ENCODE measurements around the gene TSC22D3.

Gene TSC22D3

DNA sequence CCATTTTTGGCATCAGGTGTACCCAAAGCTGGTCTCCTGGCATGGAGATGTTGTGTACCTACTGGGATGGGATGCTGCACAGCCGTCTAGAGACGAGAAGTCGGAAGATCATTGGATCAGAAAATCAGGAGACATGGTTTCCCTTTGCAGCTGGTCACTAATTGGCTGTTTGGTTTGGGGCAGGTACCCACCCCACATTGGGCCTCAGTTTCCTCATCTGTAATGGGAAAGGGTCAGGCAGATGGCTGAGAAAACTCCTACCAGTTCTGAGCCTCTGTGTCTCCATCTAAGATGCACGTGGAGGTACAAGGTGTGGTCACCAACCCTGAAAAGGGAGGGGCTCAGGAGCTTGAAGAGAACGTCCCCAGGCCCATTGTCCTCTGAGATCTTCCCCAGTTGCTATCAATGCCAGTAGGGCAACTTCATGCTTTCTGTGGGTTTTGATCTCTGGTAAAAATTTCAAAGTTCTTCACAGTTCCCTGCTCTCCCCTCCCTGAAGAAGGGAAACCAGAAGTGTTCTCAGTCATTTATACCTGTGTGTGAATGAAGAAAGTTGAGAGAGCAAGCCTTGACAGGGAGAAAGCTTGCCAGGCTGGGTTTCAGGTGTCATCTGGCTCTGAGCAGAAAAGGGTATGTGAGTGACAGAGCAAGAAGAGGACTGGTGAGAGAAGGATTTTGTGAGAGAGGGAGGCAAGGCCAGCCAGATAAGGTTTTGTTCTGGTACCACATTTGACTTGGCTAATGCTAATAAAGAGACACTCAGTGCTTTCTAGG lies 15.1 kb downstream of the TSC22D3 start:
- DNase-seq (ENCODE audit: low spot score), result no peak

DNA sequence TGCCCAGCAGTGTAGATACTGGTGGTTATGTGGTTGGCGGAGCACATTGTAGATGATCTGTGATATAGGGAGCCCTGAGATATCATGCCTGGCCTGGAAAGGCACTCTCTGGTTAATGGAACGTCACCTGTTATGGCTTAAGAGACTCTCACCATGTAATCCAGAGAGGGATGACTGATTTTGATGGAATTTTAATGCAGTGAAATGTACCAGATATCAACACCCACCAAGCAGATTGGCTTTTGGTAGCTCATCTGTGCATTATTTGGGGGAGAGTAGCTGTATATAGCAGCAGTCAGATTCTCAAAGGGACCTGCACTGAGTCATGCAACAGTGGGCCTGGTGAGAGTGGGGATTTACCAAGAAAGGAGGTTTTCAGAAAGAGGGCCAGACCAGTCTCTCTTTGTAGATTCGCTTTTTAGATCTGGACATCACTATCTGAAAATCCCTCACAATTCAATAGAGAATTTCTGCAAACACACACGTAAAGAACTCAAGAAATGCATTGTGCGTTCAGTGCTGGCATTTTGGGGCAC lies 17.3 kb downstream of the TSC22D3 start:
- no peak for DNase-seq (ENCODE audit: low spot score)

DNA sequence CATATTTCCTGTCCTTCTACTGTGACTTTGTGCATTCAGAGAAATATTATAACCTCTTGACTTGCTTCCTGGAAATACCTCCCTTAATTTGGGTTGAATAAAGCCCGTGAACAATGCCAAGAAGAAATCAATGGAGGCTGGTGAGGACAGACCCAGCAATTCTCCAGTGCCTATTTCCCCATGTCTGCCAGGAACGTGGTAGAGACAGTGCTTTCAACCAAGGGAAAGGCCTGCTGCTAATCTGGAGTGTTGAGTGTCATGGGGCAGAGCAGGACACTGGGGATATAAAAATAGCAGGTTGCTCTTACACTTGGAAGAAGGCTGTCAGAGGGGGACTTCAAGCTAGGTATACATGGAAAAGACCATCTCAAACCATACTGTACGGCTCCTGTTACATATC lies 19.9 kb downstream of the TSC22D3 start:
- no peak for DNase-seq (ENCODE audit: low spot score)

DNA sequence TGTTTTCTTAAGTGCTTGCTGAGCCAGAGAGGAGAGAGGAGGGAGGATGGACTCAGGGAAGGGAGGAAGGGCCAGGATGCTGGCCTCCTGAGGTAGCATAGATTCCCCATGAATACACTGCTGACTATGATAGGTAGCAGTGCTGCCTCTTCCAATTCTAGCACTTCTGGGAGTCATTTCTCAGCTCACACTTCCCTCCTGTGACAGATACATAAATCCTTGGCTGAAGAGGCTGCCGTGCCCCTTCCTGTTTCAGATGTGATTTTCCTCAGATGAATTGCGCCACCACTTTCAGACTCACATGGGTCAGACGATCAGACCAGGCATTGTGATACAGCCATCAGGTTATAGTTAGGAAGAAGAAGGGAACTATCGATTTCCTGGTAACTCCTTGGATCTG lies 22.4 kb downstream of the TSC22D3 start:
- no peak for DNase-seq (ENCODE audit: low spot score)

DNA sequence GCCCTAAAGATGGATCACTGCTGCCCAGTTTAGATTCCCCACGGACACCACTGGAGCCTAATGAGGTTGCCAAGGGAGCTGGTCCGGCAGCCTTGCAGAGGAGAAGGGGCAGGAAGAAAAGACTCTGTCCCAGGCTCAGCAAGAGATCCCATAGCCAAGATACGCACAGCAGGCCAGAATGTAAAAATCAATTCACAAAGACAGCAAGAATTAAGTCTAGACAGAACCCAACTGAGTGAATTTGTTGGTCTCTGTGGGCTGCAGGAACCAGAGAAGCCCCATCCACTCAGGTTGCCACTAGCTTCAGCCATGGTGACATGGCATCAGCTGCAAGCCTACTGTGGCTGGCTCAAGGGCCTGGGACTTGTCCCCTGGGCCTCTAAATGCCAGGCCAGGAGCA lies 22.9 kb downstream of the TSC22D3 start:
- no peak for DNase-seq (ENCODE audit: low spot score)

DNA sequence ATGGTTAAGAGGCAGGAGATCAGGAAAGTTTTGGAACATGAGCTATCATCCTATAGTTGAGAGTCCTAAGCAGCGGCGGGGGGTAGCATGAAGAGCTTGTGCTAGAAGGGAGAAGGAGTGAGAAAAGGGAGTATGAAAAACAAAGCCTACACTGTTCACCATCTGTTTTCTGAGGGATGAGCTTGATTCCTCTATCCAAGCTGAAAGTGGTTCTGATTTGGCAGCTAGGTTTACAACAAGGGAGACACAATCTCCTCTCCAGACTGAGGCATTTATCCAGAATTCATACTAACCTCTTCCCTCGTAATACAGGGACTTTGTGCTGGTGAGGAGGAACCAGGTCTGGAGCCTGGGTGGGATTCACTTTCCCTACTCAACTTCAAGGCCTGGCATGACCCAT lies 23.5 kb downstream of the TSC22D3 start:
- DNase-seq (ENCODE audit: low spot score), result no peak

DNA sequence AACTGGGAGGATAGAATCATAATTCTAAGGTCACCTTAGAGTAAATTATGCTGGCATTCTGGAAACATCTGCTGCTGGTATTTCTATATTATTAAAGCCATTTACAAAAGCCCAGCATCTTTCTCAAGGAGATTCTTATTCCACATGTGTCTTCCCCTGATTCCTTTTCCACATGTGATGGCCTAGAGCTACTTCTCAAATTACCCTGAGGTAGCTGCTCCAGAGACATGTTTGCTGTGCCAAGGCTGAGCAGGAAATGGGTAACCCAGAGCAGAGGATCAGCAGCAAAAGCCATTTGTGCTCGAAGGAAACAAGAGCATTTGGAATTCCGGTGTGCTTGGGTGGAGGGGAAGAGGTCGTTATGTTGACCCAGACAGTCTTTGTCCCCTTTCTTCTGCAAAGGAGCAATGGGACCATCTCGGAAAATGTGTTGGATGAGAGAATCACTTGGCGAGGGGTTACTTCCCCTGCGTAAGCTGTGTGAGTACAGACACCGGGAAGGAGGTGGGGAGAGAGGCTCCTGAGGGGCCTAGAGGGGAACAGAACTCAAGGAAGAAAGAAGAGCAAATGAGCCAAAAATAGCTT lies 24.6 kb downstream of the TSC22D3 start:
- no peak for DNase-seq (ENCODE audit: low spot score)

DNA sequence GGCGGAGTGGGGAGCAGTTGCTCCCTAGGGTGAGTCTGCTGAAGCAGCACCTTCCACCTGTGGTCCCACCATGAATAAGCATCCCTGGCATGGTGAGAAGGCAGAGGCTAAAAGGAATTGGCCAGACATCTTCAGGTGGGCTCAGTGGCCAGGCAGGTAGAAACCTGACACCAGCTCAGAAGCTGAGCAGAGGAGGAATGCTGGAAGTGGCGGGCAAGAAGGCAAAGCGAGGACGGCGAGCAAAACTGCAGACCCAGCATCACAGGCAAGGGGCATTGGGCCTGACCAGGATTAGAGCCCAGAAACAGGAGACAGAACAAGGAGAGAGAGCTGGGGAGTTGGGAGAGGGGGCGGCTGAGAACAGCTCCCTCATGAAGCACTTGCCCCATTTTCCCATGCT lies 25.3 kb downstream of the TSC22D3 start:
- DNase-seq (ENCODE audit: low spot score), result no peak

DNA sequence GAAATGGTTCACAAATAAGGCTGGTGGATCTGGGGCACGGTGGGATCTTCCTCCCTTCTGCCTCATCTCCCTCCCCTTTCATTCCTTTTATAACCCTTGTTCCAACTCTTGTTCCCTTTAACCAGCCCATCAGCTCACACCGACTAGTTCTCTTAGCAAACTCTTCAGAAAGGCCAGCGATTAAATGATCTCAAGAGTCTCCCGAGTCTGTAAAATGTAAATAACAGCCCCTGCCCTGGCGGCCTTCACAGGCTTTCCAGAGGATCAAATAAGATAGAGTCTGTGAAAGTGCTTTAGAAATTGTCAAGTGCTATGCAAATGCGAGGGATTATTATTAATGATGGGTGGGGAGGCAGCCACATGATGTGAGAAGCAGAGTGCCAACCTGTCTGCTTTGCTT lies 27.1 kb downstream of the TSC22D3 start:
- DNase-seq (ENCODE audit: low spot score), result no peak

DNA sequence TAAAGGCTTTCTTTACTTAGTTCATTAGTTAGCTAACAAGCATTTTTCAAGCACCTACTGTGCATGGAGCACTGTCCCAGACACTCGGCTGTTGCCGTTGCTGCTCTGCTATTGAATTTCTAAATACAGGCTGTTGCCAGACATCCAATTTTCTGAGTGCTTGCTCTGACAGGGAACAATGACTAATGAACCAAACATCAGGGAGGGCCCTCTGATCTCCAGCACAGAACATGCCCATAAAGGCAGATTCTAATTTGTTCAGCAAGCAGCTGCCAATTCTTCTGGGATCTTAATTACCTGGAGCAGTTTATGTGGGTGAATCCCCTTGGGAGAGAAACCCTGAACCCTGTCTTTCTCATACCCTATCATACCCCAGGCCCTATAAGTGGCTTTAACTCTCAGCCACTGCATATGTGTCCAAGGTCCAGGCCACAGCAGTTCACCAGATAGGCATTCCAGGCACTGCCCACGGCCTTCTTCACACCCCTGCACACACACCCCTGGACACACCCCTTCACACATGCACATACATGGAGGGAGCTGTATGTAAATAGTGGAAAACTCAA lies 27.9 kb downstream of the TSC22D3 start:
- peak; percentile 71 for DNase-seq (ENCODE audit: low spot score)

DNA sequence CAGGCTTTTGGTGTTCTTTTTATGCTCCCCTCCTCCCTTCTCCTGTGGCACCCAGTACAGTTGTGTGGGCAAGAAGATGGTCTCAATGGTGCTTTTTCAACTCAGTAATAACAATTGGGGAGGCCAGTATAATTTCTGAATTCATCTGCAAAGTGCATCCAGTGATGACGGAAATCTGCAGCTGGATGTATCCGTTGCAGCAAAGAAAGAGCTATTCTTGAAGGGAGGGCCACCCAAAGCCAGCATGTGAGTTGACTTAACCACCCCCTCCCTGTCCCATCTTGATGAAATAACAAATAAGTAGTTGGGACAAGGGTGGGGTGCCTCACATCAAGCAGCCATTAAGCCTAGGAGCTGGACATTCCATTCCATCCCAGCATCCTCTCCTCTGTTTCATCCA lies 30.7 kb downstream of the TSC22D3 start:
- DNase-seq (ENCODE audit: low spot score), result no peak

DNA sequence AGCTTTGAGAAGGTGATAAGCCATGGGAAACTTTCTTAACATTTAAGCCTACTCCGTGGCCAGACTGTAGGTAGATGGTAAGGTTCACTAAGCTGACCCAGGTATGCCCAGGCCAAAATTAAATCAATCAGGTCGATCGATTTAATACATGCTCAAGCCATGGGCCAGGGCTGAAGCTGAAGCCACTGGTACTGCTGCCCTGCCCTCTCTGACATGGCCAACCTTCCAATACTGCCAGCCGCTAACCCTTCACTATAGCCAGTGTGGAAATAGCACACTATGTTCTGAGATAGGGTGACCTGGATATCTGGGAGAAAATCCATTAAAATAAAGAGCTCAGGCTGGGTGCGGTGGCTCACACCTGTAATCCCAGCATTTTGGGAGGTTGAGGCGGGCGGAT lies 31.6 kb downstream of the TSC22D3 start:
- no peak for DNase-seq (ENCODE audit: low spot score)

DNA sequence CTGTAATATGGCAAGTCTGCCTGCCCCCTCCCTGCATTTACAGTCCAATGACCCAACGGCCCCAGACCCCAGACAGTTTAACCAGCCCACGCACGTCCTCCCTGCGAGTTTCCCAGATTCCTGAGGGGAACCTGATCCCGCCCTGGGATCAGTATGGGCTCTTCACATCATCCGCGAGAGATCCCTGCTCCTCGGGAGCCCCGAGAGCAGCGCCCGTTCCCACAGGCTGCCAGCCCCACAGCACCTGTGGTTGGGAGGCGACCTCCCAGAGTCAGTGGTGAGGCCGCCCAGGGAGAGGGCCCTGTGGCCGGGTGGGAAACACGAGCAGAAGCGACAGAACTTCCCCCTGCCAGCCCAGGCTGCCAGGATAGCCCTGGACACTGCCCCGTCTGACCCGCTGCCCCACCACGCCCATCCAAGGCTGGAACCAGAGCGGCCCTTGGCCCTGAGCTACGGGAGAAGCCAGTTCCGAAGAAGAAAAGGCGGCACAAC lies 32.8 kb downstream of the TSC22D3 start:
- no peak for DNase-seq (ENCODE audit: low spot score)

DNA sequence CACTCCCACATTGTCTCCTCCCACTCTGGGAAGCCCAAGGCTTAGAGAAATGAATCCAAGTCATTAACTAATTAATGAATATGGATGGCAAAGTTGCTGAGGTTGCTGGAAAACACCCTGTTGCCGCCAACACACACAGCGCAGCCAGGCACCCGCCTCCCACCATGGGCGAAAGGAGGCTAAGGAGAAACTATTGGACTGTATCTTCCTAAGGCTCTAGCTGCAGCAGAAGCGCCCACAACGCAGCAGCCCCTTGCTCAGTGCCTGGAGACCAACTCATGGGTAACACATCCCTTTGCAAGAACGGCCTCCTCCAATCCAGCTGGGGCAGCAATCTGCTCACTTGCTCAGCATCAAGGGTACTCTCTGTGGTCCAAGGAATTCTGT lies 34.2 kb downstream of the TSC22D3 start:
- no peak for DNase-seq (ENCODE audit: low spot score)

DNA sequence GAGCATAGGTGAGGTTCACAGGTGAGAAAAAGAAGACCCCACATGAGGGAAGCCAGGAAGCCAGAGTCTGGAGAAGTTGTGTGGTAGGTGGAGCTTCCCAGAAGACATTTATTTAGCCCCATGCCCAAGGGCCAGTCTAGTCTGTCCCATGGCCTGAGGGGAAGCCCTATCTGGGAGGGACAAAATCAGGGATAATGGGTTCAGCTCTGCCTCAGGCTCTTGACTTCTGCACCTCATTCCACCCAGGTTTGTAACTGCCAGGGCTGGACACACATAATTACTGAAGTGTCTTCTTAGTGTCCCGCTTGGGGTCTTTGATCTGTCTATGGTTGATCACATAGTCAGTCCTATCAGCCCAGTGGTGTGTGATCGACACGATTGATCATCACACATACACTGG lies 36.0 kb downstream of the TSC22D3 start:
- DNase-seq (ENCODE audit: low spot score), result no peak

DNA sequence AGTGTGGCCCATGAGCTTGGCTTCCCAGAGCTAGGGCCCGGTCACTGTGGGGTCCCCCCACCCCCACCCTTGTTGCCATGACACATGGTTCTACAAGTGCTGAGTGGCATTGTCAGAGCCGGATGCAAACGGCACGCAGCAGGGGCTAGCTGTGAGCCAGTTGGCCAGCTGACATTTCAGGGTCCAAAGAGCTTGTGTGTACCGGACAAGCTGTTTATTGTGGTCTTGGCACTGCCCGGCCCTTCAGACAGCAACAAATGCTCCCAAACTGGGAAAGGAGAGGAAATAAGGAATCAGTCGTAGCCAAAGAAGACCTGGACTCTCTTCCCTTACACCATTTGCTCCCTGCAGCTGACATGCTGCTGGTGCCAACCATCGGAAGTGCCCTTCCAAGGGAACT lies 36.8 kb downstream of the TSC22D3 start:
- no peak for DNase-seq (ENCODE audit: low spot score)

DNA sequence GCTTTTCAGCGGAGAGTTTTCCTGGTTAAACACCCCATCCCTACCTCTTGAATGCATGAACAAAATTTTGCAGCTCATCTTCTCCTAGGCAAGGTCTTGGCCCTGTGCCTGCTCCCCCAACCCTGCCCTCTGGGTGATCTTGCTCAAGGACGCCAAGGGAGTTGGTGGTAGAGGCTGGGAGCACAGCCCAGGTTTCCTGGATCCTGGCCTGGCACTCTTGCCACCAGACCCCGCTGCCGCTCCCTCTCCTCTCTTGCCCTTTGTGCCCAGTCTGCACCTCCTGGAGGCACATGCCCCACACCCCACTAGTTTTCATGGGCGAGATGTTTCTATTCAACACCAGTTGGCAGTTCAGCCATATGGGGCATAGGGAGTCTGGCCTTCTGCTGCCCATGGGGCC lies 37.3 kb downstream of the TSC22D3 start:
- no peak for DNase-seq (ENCODE audit: low spot score)

DNA sequence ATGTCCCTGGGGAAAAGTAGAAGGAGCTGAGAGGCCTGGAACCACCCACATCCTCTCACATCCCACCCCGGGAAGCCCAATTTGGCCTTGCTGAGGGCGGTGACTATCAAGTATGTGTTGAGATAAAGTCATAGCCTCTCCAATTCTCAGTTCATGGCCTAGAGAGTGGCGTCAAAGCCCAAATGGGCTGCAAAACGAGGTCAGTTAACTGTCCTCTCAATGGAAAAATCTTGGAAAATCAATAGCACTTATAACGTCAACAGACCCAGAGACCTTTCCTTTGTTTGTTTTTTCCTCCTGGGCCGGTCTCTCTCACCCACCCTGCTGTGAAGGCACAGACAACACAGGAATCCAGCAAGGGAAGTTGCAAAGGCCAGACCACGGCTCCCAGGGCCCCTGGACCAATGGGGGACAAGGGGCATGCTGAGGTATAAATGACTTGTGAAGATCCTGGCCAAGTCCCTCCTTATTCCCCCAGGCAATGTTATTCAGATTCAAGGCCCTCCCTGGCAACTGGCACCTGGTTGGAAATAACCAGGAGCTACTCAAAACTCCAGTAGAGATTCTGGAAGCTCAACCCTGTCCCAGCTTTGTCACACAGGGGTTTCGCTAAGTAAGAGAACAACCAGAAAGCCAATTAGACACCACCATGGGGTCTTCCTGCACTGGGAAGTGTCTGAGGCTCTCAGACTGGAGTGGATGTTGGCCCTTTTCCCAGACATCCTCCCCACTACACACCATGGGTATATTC lies 38.6 kb downstream of the TSC22D3 start:
- DNase-seq (ENCODE audit: low spot score), result no peak

DNA sequence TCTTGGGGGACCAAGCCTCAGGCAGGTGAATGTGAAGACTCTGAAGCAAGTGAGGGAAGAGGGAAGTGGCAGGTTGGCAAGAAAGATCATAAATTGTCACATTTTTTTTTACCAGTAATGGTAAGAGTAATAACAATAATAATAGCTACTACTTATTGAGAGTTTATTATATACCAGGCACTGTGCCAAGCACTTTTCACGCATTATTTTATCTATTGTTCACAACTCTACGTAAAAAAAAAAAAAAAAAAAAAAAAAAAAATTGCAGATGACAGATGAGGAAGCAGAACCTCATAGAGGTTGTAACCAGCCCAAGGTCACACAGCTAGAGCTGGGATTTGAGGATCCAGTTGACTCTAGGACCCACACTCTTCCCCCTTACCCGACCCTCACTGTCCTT lies 40.9 kb downstream of the TSC22D3 start:
- no peak for DNase-seq (ENCODE audit: low spot score)

DNA sequence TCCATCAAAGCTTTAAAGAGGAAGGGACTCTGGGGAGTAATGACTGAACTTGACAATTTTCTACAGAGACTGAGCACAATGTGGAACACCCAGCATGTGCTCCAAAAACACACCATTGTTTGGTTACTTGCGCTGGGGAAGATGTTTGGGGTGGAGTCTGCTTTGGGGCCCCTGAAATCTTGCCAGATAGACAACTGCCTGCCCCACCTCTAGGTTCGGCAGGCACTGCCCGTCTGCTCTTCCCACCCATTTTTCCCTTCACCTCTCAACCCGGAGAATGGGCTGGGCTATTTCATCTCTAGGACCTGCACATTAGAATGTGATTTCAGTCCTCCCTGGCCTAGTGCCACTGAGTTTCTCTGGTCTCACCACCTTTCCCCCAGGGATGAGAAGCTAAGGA lies 41.9 kb downstream of the TSC22D3 start:
- no peak for DNase-seq (ENCODE audit: low spot score)

DNA sequence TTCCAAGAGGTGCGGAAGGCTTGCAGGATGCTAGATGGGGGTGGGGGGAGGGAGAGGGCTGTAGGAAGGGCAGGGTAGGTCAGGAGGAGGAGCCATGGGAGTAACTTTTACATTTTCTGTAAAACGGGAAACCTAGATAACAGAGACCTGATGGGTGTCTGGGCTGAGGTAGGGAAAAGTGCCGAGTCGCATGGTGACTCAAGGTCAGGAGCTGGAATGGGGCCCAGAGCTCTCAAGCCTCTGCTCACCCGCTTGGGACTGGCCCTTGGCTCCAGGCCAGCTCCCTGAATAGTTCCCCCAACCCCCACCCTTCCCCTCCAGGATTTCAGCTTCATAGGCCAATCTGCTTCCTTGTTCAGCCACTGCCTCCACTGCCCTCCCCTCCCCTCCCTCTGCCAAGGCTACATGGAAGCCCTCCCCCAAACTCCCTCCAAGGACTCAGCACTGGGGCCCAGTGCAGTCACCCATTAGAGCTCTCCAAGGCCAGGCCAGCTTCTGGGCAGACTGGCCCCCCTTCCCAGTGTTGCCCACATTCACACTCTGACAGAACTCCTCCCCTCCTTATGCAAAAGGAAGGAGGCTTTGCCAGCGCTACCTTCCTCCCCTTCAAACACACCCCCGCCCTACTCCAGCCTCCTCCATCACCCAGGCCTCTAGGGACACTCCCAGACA lies 43.6 kb downstream of the TSC22D3 start:
- peak; percentile 24 for DNase-seq (ENCODE audit: low spot score)

Data from GM03348 (cell line).